ENCODE measurements around the gene LMBR1.

The LMBR1 gene

DNA sequence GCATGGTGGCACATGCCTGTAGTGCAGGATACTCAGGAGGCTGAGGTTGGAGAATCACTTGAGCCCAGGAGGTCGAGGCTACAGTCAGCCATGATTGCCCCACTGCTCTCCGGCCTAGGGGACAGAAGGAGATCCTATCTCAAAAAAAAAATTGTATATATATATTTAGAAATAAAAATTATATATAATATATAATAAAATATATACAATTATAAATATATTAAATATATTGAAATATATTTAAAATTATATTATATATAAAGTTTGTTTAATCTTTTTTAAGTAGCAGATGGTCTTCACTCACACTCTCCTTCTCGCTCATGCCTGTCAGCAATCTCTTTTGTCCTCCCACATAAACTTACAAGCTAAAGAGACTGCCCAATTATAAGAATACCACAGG, 58.5 kb downstream of the LMBR1 start:
- no peaks in the 10 kb centered on the region for H3K9me3 ChIP-seq
- no peak overlapping the region for H3K4me3 ChIP-seq
- no peaks in the 10 kb centered on the region for H3K4me1 ChIP-seq
- intact Hi-C loops (cut with DNase I; ENCODE audit: low total_unique reads), result no loop called here
- no peaks in the 10 kb centered on the region for H3K27me3 ChIP-seq
- H3K27ac ChIP-seq, result no peak overlapping the region
- TF ChIP-seq, protein P1, sequence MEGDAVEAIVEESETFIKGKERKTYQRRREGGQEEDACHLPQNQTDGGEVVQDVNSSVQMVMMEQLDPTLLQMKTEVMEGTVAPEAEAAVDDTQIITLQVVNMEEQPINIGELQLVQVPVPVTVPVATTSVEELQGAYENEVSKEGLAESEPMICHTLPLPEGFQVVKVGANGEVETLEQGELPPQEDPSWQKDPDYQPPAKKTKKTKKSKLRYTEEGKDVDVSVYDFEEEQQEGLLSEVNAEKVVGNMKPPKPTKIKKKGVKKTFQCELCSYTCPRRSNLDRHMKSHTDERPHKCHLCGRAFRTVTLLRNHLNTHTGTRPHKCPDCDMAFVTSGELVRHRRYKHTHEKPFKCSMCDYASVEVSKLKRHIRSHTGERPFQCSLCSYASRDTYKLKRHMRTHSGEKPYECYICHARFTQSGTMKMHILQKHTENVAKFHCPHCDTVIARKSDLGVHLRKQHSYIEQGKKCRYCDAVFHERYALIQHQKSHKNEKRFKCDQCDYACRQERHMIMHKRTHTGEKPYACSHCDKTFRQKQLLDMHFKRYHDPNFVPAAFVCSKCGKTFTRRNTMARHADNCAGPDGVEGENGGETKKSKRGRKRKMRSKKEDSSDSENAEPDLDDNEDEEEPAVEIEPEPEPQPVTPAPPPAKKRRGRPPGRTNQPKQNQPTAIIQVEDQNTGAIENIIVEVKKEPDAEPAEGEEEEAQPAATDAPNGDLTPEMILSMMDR (IDR thresholded peaks at IDR 0.05), result no peak
- DNase-seq, result no peak
- H3K36me3 ChIP-seq, result peaks cover 4 to 21% (median 14%) of the 10 kb centered on the region in 3 donors

DNA sequence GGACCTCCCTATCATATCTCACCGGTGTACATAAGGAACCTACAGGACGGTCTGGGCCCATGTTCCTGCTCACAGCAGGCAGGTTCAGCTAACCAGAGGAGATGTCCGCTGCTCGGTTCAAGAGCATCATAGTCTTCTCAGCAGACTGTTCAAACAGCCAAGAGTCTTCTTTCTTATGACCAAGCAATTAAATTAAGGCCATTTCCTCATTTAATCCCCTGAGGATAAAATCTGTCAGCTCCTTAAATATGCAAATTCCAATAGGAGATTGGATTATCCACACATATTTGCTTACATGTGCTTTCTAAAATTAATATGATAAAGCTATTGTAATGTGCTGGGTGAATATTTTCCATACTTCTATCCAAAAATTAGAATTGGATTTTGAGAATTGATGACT, 59.7 kb downstream of the LMBR1 start:
- TF ChIP-seq, protein P1 (IDR thresholded peaks at IDR 0.05), result no peak
- no peak overlapping the region for H3K27ac ChIP-seq
- H3K36me3 ChIP-seq, result peaks cover 4 to 25% (median 14%) of the 10 kb centered on the region in 3 donors
- no peaks in the 10 kb centered on the region for H3K27me3 ChIP-seq
- H3K4me3 ChIP-seq, result no peak overlapping the region
- intact Hi-C loops (cut with DNase I; ENCODE audit: low total_unique reads), result no loop called here
- H3K4me1 ChIP-seq, result no peaks in the 10 kb centered on the region
- H3K9me3 ChIP-seq, result no peaks in the 10 kb centered on the region
- DNase-seq, result no peak

DNA sequence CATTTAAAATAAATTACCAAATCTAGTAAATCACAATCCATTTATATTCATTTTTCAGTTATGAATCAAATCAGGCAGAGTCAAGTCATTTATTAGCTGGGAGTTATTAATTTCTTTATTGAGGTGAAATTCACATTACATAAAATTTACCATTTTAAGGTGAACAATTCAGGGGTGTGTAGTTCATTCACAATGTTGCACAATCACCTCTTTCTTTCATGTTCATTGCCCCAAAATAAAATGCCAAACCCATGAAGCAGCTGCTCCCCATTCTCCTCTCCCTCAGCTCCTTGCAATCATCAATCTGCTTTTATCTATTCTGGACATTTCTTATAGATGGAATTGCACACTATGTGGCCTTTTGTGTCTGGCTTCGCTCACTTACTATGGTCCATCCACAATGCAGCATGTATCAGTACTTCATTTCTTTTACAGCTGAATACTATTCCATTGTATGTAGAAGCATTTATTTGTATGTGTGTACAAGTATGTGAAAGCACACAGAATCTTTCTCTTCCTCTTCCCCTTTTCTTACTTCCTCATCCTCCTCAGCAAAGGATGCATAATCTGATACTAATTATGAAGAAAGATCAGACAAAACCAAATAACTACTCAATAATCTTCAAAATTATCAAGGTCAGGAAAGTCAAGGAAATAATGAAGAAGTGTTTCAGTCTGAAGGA, 60.6 kb downstream of the LMBR1 start:
- Histone ChIP-seq H3K27ac (no peak overlapping the region), H3K36me3 (peaks cover 4 to 25% (median 14%) of the 10 kb centered on the region in 3 donors)
- TF ChIP-seq, protein P1 (IDR thresholded peaks at IDR 0.05), result no peak

DNA sequence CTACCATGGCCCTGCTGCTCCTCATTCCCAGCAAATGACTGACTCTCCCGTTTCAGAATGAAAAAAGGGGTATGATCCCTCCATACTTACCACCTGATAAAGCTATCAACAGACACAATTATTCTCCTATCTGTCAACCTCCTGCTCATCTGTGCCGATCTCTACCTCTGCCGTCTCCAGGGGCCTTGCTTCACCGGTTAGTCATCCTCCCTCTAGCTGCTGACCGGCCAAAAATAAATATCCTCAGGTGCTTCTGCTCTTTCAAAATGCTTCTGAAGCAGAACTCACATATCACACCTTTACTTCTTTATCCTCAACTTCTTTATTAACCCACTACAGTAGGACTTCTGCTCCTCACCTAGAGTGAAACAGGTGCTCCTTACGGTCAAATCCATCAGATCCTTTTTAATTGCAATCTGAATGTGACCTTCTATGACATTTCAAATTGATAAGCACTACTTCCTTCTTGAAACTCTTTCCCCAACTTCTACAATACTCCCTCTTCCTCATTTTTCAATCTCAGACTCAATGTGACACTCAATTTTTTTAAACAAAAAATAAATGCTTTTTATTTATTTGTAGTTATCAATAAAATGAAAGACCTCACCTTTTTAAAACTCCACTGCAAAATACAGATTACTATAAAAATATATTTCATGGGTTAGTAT, 63.2 kb downstream of the LMBR1 start:
- Histone ChIP-seq H3K4me3 (no peak overlapping the region), H3K36me3 (peaks cover 4 to 25% (median 14%) of the 10 kb centered on the region in 3 donors), H3K4me1 (no peaks in the 10 kb centered on the region), H3K27ac (no peak overlapping the region), H3K27me3 (no peaks in the 10 kb centered on the region), H3K9me3 (no peaks in the 10 kb centered on the region)
- no peak for DNase-seq
- intact Hi-C loops (cut with DNase I; ENCODE audit: low total_unique reads), result no loop called here
- TF ChIP-seq, protein P1 (IDR thresholded peaks at IDR 0.05), result no peak

More for the DNA sequence above, 60.6 kb downstream of the LMBR1 start:
- no peaks in the 10 kb centered on the region for H3K27me3 ChIP-seq
- H3K9me3 ChIP-seq, result no peaks in the 10 kb centered on the region
- no peaks in the 10 kb centered on the region for H3K4me1 ChIP-seq
- H3K4me3 ChIP-seq, result no peak overlapping the region
- DNase-seq, result no peak
- intact Hi-C loops (cut with DNase I; ENCODE audit: low total_unique reads), result no loop called here

DNA sequence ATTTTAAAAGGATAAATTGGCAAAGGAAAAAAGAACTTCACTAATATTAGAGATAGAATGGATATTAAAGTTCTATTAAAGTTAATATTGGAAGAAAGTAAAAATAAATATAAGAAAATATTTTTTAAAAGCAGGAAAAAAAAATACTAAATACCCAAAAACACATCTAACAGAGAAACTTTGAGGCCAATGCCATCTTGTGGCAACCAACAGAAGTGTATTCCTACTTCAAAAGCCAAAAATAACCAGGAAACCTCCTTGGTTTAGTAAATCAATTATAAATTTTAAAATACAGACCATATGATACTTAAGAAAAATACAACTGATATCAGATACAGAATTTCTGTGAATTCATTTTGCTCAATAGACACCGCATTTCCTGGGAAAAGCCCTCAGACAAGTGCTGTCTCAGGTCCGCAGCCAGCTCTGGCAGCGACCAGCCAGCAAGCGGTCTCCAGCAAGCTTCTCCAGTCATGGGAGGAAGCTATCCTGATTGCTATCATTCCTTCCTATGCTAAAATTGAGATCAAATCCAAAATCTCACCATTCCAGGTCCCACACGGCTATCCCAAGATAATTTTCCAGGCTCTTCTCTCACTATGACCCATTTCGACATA, 65.3 kb downstream of the LMBR1 start:
- H3K36me3 ChIP-seq, result peaks cover 0 to 28% (median 3%) of the 10 kb centered on the region in 3 donors
- intact Hi-C loops (cut with DNase I; ENCODE audit: low total_unique reads), result no loop called here
- no peaks in the 10 kb centered on the region for H3K9me3 ChIP-seq
- TF ChIP-seq, protein P1 (IDR thresholded peaks at IDR 0.05), result peak; percentile 18 to 36
- H3K4me3 ChIP-seq, result no peak overlapping the region
- DNase-seq, result no peak
- no peak overlapping the region for H3K27ac ChIP-seq
- no peaks in the 10 kb centered on the region for H3K4me1 ChIP-seq
- H3K27me3 ChIP-seq, result no peaks in the 10 kb centered on the region
